HCT116 (cell line): ENCODE data around the gene TLX2. TPM values are rescaled to one million over a fixed set of nuclear protein-coding genes. Genes with fewer than 3 reads are reported as not detected.
"Not testable (repeated sequence)": the region's sequence is repeated elsewhere in the genome, so short reads cannot be mapped to it uniquely, and the experiment has no call there.

Experiments used
- ATAC-seq: fragments of 200-7000 bp; cut with Tn5 transposase; 2 replicates; pipeline ENCODE4 v1.9.1; 2020; ENCODE audit warnings: mild to moderate bottlenecking, moderate library complexity
- BruUV-seq: library from RNA; stranded (reverse); fragments of 400-500 nt; replicated peaks from 2 replicates; lab custom pipeline; 2021; lab: Mats Ljungman, UMichigan
- CTCF ChIA-PET: fragments of 300-600 bp; sonication (Branson Sonifier 250); formaldehyde crosslinking; loops from one replicate; lab custom pipeline; 2021; ENCODE audit warnings: antibody characterized with exemption; lab: Charles Lee
- POLR2A ChIA-PET: fragments of 300-600, 350-600 bp; sonication (Branson Sonifier 250); formaldehyde crosslinking; loops from one replicate; lab custom pipeline; 2021; ENCODE audit warnings: antibody characterized with exemption; lab: Charles Lee
- RAD21 ChIA-PET, 2 experiments: fragments of 300-600 bp; sonication (Branson Sonifier 250); formaldehyde crosslinking; loops; one replicate each; lab custom pipeline; 2023; ENCODE audit warnings: low total read pairs in 2 of 2; ENCODE audit not compliant: uncharacterized antibody in 2 of 2, unreplicated experiment in 2 of 2, low non-redundant PET in 1 of 2; lab: Charles Lee
- DNase-seq: peaks from one replicate; pipeline ENCODE4 v3.0.0-alpha.2; 2010; ENCODE audit warnings: low read depth, low spot score
- H2AFZ ChIP-seq: fragments of 200-600 bp; shearing (Covaris generic), sonication (generic); 2 replicates; pipeline ENCODE4 v1.6.1; 2017; ENCODE audit warnings: low read depth, mixed run types, mixed read lengths, antibody characterized with exemption, low read length; ENCODE audit not compliant: poor library complexity, severe bottlenecking
- H3K27ac ChIP-seq: 2 replicates; pipeline ENCODE4 v1.5.1; 2012; ENCODE audit warnings: low read depth, low read length
- H3K27me3 ChIP-seq: fragments of 200-600 bp; sonication (generic); 2 replicates; pipeline ENCODE4 v1.6.1; 2016; ENCODE audit warnings: mixed run types, low read length, mixed read lengths; ENCODE audit not compliant: insufficient read depth
- H3K36me3 ChIP-seq, 2 experiments: fragments of 200-500 bp in 1 of 2; fragments of 200-600 bp in 1 of 2; sonication (Bioruptor generic) in 1 of 2; sonication (generic) in 1 of 2; 2 replicates each; pipeline versions ENCODE4 v1.5.1 to v1.6.1; 2014 to 2016; ENCODE audit warnings: low read length in 2 of 2, inconsistent platforms in 1 of 2, mixed read lengths in 1 of 2, mixed run types in 1 of 2; ENCODE audit not compliant: insufficient read depth in 2 of 2, control insufficient read depth in 1 of 2
- H3K4me1 ChIP-seq, 2 experiments: fragments of 200-600 bp in 1 of 2; sonication (generic) in 1 of 2; 2 replicates each; pipeline versions ENCODE4 v1.5.1 to v1.6.1; 2012 to 2017; ENCODE audit warnings: low read length in 2 of 2, inconsistent platforms in 1 of 2, mild to moderate bottlenecking in 1 of 2, mixed read lengths in 1 of 2, mixed run types in 1 of 2, moderate library complexity in 1 of 2; ENCODE audit not compliant: insufficient read depth in 2 of 2, control insufficient read depth in 1 of 2
- H3K4me2 ChIP-seq: fragments of 200-600 bp; sonication (generic); 2 replicates; pipeline ENCODE4 v1.6.1; 2017; ENCODE audit warnings: mixed run types, low read length, mixed read lengths
- H3K4me3 ChIP-seq, 2 experiments: fragments of 200-600 bp in 1 of 2; sonication (generic) in 1 of 2; replicated peaks in 1 of 2; 2 replicates each; pipeline ENCODE4 v1.5.1; 2011 to 2016; ENCODE audit warnings: low read length in 2 of 2, control low read depth in 1 of 2, low read depth in 1 of 2, mild to moderate bottlenecking in 1 of 2, mixed read lengths in 1 of 2, mixed run types in 1 of 2
- H3K79me2 ChIP-seq: fragments of 200-600 bp; sonication (generic); 2 replicates; pipeline ENCODE4 v1.6.1; 2017; ENCODE audit warnings: mild to moderate bottlenecking, mixed run types, low read length, moderate library complexity, mixed read lengths; ENCODE audit not compliant: insufficient read depth
- H3K9ac ChIP-seq: fragments of 200-600 bp; sonication (generic); 2 replicates; pipeline ENCODE4 v1.6.1; 2016; ENCODE audit warnings: low read length, mixed read lengths
- H3K9me2 ChIP-seq: fragments of 200-600 bp; sonication (generic), shearing (Covaris generic); 2 replicates; pipeline ENCODE4 v1.6.1; 2017; ENCODE audit warnings: mixed run types, mild to moderate bottlenecking, moderate library complexity; ENCODE audit not compliant: insufficient read depth
- H3K9me3 ChIP-seq, 2 experiments: fragments of 200-500 bp in 1 of 2; fragments of 200-600 bp in 1 of 2; sonication (Bioruptor generic) in 1 of 2; sonication (generic) in 1 of 2; 2 replicates each; pipeline ENCODE4 v1.6.1; 2014 to 2017; ENCODE audit warnings: low read length in 2 of 2, mixed read lengths in 2 of 2, inconsistent platforms in 1 of 2, low read depth in 1 of 2, mild to moderate bottlenecking in 1 of 2, mixed run types in 1 of 2, moderate library complexity in 1 of 2; ENCODE audit not compliant: control insufficient read depth in 1 of 2, insufficient read depth in 1 of 2
- H4K20me1 ChIP-seq: fragments of 200-600 bp; sonication (generic), shearing (Covaris generic); 2 replicates; pipeline ENCODE4 v1.6.1; 2017; ENCODE audit warnings: mixed run types, mild to moderate bottlenecking, moderate library complexity; ENCODE audit not compliant: insufficient read depth
- ELF1 ChIP-seq: IDR thresholded peaks from 2 replicates; pipeline ENCODE4 v1.6.1; 2012; ENCODE audit warnings: low read depth, borderline replicate concordance
- POLR2A ChIP-seq: IDR thresholded peaks from 2 replicates; pipeline ENCODE4 v1.7.0; 2011; ENCODE audit warnings: borderline replicate concordance; ENCODE audit not compliant: insufficient read depth, insufficient read length; ENCODE audit errors: extremely low read depth
- POLR2AphosphoS5 ChIP-seq: IDR thresholded peaks from 2 replicates; pipeline ENCODE4 v1.6.1; 2011; ENCODE audit warnings: mild to moderate bottlenecking, low read depth, low read length, moderate library complexity
- SIN3A ChIP-seq: IDR thresholded peaks from 2 replicates; pipeline ENCODE4 v1.6.1; 2012; ENCODE audit warnings: low read depth
- SP1 ChIP-seq: IDR thresholded peaks from 2 replicates; pipeline ENCODE4 v1.6.1; 2012; ENCODE audit warnings: low read depth
- SRF ChIP-seq: IDR thresholded peaks from 2 replicates; pipeline ENCODE4 v1.6.1; 2012; ENCODE audit warnings: low read depth
- TCF7L2 ChIP-seq: IDR thresholded peaks from 2 replicates; pipeline ENCODE4 v1.7.0; 2011; ENCODE audit warnings: borderline replicate concordance, inconsistent platforms; ENCODE audit not compliant: insufficient read depth, insufficient read length; ENCODE audit errors: extremely low read depth
- ZFX ChIP-seq: fragments of 450-650 bp; IDR thresholded peaks from 2 replicates; pipeline ENCODE4 v1.6.1; 2017
- intact Hi-C: fragments of 100-400 bp; cut with micrococcal nuclease; formaldehyde crosslinking; loops from 2 replicates; pipeline ENCODE4 v1.10.0; 2022
- total RNA-seq: library from RNA; stranded (reverse); gene quantifications from one replicate; pipeline ENCODE4 v1.2.1, GENCODE V29; 2021; ENCODE audit not compliant: unreplicated experiment
- TF ChIP-seq, protein P1 (sequence below): IDR thresholded peaks from 2 replicates; pipeline ENCODE4 v1.6.1; 2012; ENCODE audit warnings: low read depth
- TF ChIP-seq, protein P2 (sequence below), 3 experiments: fragments of 200-600 bp in 1 of 3; sonication (generic) in 1 of 3; IDR thresholded peaks in 2 of 3; conservative IDR thresholded peaks in 1 of 3; 2 replicates each; pipeline ENCODE4 v1.5.1; 2012 to 2017; ENCODE audit warnings: low read depth in 2 of 3, low read length in 2 of 3, antibody characterized with exemption in 1 of 3, borderline replicate concordance in 1 of 3, control low read depth in 1 of 3, mild to moderate bottlenecking in 1 of 3, mixed read lengths in 1 of 3, mixed run types in 1 of 3, moderate library complexity in 1 of 3; ENCODE audit not compliant: insufficient read depth in 1 of 3
- TF ChIP-seq, protein P3 (sequence below): IDR thresholded peaks from 2 replicates; pipeline ENCODE4 v1.6.1; 2012

The TLX2 gene
- total RNA-seq, 1 experiment from 2014 or later, result not detected

DNA sequence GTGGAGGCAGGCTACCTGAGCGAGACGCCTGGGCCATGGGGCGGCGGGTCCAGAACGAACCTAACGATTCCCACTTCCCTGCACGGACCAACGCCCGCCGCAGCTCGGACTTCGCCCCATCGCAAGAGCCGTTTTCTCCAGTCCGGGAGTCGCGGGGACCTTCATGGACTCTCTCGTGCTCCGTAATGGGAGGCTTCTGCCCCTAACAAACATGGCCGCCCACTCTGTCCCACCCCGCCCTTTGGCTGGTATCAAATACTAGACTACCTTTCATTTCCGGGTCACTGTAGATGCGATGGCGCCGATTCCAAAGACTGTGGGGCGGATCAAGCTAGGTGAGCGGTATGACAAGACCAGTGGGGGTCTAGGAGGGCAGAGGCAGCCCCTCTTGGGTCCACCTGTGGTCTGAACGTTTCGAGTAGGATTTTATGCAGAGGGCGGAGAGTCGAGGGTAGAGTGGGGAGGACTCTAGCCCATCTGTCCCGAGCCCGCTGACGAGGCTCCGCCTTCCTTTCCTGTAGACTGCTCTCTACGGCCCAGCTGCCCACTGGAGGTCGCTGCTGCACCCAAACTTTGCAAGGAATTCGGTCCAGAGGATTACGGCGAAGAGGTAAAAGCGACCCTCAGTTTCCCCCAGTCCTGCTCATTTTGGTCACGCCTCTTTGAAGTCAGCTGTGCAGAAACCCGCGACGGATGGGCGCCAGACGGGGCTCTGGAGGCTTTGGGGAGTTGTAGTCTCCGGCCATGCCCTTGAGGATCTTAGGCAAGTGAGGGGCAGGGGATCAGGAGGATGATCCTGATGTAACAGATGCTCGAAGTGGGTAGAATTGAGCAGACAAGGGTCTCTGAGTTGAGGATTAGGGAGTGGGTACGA is 31.2 kb upstream of the TLX2 start, which contains the start of the genes CCDC142 and TTC31 (continued):
- TF ChIP-seq POLR2A, result peak; percentile 58
- TF ChIP-seq SIN3A, result peak; percentile 82; the same call in 1 of the 2 replicates
- TF ChIP-seq TCF7L2, result peak; percentile 51
- peak; percentile 75; the same call in 1 of the 2 replicates for TF ChIP-seq ZFX
- TF ChIP-seq ELF1, result no peak; the same call in 1 of the 2 replicates
- TF ChIP-seq, protein P1, sequence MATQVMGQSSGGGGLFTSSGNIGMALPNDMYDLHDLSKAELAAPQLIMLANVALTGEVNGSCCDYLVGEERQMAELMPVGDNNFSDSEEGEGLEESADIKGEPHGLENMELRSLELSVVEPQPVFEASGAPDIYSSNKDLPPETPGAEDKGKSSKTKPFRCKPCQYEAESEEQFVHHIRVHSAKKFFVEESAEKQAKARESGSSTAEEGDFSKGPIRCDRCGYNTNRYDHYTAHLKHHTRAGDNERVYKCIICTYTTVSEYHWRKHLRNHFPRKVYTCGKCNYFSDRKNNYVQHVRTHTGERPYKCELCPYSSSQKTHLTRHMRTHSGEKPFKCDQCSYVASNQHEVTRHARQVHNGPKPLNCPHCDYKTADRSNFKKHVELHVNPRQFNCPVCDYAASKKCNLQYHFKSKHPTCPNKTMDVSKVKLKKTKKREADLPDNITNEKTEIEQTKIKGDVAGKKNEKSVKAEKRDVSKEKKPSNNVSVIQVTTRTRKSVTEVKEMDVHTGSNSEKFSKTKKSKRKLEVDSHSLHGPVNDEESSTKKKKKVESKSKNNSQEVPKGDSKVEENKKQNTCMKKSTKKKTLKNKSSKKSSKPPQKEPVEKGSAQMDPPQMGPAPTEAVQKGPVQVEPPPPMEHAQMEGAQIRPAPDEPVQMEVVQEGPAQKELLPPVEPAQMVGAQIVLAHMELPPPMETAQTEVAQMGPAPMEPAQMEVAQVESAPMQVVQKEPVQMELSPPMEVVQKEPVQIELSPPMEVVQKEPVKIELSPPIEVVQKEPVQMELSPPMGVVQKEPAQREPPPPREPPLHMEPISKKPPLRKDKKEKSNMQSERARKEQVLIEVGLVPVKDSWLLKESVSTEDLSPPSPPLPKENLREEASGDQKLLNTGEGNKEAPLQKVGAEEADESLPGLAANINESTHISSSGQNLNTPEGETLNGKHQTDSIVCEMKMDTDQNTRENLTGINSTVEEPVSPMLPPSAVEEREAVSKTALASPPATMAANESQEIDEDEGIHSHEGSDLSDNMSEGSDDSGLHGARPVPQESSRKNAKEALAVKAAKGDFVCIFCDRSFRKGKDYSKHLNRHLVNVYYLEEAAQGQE, result no peak
- peak; percentile 79 for TF ChIP-seq POLR2AphosphoS5
- TF ChIP-seq, protein P2, sequence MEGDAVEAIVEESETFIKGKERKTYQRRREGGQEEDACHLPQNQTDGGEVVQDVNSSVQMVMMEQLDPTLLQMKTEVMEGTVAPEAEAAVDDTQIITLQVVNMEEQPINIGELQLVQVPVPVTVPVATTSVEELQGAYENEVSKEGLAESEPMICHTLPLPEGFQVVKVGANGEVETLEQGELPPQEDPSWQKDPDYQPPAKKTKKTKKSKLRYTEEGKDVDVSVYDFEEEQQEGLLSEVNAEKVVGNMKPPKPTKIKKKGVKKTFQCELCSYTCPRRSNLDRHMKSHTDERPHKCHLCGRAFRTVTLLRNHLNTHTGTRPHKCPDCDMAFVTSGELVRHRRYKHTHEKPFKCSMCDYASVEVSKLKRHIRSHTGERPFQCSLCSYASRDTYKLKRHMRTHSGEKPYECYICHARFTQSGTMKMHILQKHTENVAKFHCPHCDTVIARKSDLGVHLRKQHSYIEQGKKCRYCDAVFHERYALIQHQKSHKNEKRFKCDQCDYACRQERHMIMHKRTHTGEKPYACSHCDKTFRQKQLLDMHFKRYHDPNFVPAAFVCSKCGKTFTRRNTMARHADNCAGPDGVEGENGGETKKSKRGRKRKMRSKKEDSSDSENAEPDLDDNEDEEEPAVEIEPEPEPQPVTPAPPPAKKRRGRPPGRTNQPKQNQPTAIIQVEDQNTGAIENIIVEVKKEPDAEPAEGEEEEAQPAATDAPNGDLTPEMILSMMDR (IDR thresholded peaks at IDR 0.05 in 2 of 3, conservative IDR thresholded peaks at IDR 0.05 in 1 of 3; ENCODE audit: borderline replicate concordance in 1 of 3, insufficient read depth in 1 of 3, low read depth in 2 of 3, low read length in 2 of 3), result peak; percentile 86 to 91 (median 91)
- TF ChIP-seq SRF, result no peak
- peak; percentile 86 for TF ChIP-seq SP1
- TF ChIP-seq, protein P3, sequence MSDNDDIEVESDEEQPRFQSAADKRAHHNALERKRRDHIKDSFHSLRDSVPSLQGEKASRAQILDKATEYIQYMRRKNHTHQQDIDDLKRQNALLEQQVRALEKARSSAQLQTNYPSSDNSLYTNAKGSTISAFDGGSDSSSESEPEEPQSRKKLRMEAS, result peak; percentile 75

DNA sequence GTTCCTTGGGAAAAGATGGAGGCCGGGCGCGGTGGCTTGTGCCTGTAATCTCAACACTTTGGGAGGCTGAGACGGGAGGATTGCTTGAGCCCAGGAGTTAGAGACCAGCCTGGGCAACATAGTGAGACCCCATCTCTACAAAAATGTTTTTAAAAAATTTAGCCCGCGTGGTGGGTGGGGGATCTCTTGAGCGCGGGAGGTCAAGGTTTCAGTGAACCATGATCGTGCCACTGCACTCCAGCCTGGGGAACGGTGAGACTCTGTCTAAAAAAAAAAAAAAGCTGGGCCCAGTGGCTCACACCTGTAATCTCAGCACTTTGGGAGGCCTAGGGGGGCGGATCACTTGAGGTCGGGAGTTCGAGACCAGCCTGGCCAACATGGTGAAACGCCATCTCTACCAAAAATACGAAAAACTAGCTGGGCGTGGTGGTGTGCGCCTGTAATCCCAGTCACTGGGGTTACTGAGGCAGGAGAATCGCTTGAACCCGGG is 30.5 kb upstream of the TLX2 start:
- not testable (repeated sequence) for H3K9me2 ChIP-seq, BruUV-seq, H2AFZ ChIP-seq, H3K9me3 ChIP-seq, DNase-seq, ATAC-seq, H4K20me1 ChIP-seq, H3K27me3 ChIP-seq
- H3K4me3 ChIP-seq, result peak overlapping the region; percentile 61 to 95
- peaks cover 12 to 25% of the 10 kb centered on the region in 2 experiments for H3K4me1 ChIP-seq
- peak overlapping the region; percentile 66 for H3K4me2 ChIP-seq
- CTCF ChIA-PET, result interaction anchor here (1.2 to 2.3 kb wide), 5 partner anchors 9 to 48 kb away, joined by 3 to 12 read pairs (median 10); partner anchors contain the start of genes INO80B and MRPL53
- H3K36me3 ChIP-seq, result peaks cover 11 to 13% of the 10 kb centered on the region in 2 experiments; a peak in 3 of 4 replicates
- POLR2A ChIA-PET, result interaction anchor here (0.8 kb wide), 1 partner anchor 26 kb away, joined by 3 read pairs; the partner anchor contains the start of gene WBP1
- H3K79me2 ChIP-seq, result peaks cover 31% of the 10 kb centered on the region
- intact Hi-C loops, result loop anchor here (1.0 to 2.0 kb wide), 6 partner anchors 19 to 104 kb away; partner anchors contain the start of genes AUP1, HTRA2, INO80B and WBP1
- H3K9ac ChIP-seq, result peak overlapping the region; percentile 86
- H3K27ac ChIP-seq, result peak overlapping the region; percentile 90
- RAD21 ChIA-PET, result interaction anchor here in 1 of 2 experiments (1.2 kb wide), 1 partner anchor 48 kb away, joined by 3 read pairs; no protein-coding TSS in a partner anchor
